GM08714 (cell line): ENCODE data around the gene RYR1.
"Not testable (repeated sequence)": the region's sequence is repeated elsewhere in the genome, so short reads cannot be mapped to it uniquely, and the experiment has no call there.

Experiments used
- H3K4me3 ChIP-seq: fragments of 200-500 bp; sonication (Bioruptor generic); 2 replicates; pipeline ENCODE4 v1.5.1; 2014; ENCODE audit warnings: mild to moderate bottlenecking, low read length, inconsistent platforms
- ZNF274 ChIP-seq: IDR thresholded peaks from 2 replicates; pipeline ENCODE4 v1.6.1; 2012; ENCODE audit warnings: mild to moderate bottlenecking, low read depth, low read length

Gene RYR1

DNA sequence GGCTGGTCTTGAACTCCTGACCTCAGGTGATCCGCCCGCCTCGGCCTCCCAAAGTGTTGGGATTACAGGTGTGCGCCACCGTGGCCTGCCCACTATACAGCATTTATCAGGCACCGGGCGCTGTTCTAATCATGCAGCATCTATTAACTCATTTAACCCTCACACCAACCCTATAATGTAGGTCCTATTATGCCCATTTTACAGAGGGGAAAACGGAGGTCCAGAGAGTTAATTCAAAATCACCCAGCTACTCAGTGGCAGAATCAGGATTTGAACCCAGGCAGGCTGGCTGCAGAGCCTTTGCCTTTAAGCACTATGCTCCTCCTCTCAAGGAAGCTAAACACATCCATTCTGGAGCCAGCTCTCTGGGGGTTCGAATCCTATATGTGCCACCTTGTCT, 130.0 kb downstream of the RYR1 start:
- TF ChIP-seq ZNF274, result no peak

DNA sequence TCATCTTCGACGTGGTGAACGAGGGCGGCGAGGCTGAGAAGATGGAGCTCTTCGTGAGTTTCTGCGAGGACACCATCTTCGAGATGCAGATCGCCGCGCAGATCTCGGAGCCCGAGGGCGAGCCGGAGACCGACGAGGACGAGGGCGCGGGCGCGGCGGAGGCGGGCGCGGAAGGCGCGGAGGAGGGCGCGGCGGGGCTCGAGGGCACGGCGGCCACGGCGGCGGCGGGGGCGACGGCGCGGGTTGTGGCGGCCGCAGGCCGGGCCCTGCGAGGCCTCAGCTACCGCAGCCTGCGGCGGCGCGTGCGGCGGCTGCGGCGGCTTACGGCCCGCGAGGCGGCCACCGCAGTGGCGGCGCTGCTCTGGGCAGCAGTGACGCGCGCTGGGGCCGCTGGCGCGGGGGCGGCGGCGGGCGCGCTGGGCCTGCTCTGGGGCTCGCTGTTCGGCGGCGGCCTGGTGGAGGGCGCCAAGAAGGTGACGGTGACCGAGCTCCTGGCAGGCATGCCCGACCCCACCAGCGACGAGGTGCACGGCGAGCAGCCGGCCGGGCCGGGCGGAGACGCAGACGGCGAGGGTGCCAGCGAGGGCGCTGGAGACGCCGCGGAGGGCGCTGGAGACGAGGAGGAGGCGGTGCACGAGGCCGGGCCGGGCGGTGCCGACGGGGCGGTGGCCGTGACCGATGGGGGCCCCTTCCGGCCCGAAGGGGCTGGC, 131.6 kb downstream of the RYR1 start:
- H3K4me3 ChIP-seq, result no peak overlapping the region
- TF ChIP-seq ZNF274, result no peak

More for the DNA sequence above, 130.0 kb downstream of the RYR1 start:
- H3K4me3 ChIP-seq, result no peak overlapping the region

DNA sequence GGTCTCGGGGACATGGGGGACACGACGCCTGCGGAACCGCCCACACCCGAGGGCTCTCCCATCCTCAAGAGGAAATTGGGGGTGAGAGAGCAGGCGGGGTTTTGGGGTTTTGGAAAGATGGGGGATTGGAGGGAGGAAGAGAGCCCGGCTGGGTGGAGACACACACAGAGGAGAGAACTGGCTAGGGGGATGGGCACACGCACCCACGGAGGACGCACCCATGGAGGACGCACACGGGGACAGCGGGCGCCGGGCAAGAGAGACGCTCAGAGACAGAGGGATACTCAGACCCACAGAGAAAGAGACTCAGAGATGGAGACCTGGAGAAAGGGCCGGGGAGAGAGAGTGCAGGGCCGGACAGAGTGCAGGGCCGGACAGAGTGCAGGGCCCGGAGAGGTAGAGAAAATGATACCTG, 132.2 kb downstream of the RYR1 start:
- no peak overlapping the region for H3K4me3 ChIP-seq
- no peak for TF ChIP-seq ZNF274

DNA sequence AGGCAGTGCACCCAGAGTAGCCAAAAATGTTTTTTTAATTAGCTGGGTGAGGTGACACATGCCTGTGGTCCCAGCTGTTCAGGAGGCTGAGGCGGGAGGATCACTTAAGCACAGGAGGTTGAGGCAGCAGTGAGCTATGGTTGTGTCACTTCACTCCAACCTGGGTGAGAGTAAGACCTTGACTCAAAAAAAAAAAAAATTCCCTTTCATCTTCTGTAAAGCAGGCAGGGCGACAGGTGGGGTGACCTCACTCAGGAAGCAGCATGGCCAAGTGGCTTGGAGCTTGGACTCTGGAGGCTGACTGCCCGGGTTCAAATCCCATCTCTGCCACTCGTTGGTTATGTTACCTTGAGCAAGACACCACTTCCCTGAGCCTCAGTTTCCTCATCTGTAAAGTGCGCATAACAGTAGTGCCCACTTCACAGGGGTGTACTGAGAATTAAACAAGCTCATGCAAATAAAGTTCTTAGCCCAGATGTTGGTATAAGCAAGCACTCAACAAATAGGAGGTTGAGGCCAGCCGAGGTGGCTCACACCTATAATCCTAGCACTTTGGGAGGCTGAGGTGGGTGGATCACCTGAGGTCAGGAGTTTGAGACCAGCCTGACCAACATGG, 136.0 kb downstream of the RYR1 start:
- no peak overlapping the region for H3K4me3 ChIP-seq
- no peak for TF ChIP-seq ZNF274

DNA sequence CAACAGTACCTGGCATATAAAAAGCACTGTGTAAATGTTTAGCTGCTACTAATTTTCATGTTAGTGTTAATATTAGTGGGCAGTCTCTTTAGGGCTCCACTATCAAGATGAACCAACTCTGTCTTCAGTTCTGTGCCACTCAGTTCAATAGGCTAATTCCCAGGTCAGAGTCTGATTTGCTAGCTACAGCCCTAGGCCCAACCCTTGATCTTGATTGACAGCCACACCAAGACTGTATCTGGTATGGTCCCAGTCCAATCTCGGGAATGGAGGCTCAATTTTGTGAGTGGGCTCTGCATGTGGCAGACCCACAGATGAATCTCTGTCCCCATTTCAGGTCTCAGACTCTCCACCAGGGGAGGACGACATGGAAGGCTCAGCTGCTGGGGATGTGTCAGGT, 138.2 kb downstream of the RYR1 start:
- TF ChIP-seq ZNF274, result no peak
- H3K4me3 ChIP-seq, result no peak overlapping the region

DNA sequence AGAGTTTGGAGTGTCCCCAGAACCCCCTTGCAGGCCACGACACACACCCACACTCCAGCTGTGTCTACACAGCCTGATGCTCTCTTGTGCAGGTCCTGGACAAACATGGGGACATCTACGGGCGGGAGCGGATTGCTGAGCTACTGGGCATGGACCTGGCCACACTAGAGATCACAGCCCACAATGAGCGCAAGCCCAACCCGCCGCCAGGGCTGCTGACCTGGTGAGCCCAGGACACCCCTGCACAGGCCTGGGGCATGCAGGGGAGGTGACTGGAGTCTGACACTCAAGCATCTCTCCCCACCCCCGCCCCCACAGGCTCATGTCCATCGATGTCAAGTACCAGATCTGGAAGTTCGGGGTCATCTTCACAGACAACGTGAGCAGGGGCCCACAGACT, 144.3 kb downstream of the RYR1 start:
- no peak overlapping the region for H3K4me3 ChIP-seq
- TF ChIP-seq ZNF274, result no peak

DNA sequence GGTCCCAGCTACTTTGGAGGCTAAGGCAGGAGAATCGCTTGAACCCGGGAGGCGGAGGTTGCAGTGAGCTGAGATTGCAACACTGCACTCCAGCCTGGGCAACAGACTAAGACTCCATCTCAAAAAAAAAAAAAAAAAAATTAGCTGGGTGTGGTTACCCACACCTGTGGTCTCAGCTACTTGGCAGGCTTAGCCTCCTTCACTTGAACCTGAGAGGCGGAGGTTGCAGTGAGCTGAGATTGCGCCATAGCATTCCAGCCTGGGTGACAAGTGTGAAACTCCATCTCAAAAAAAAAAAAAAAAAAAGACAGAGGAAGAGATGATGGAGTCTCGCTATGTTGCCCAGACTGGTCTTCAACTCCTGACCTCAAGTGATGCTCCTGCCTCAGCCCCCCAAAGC, 145.8 kb downstream of the RYR1 start:
- not testable (repeated sequence) for H3K4me3 ChIP-seq

DNA sequence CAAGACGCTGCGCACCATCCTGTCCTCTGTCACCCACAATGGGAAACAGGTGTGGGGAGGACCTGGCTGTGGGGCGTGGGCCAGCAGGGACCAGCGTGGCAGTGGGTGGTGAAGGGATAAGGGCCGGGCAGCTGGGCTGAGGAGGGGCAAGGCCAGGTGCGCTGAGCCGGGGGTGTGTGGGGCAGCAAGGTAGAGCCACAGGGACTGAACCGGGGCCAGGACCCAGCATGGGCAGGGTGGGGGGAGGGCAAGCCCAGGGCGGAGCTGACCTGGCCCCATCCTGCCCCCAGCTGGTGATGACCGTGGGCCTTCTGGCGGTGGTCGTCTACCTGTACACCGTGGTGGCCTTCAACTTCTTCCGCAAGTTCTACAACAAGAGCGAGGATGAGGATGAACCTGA, 146.6 kb downstream of the RYR1 start:
- TF ChIP-seq ZNF274, result no peak
- H3K4me3 ChIP-seq, result no peak overlapping the region

DNA sequence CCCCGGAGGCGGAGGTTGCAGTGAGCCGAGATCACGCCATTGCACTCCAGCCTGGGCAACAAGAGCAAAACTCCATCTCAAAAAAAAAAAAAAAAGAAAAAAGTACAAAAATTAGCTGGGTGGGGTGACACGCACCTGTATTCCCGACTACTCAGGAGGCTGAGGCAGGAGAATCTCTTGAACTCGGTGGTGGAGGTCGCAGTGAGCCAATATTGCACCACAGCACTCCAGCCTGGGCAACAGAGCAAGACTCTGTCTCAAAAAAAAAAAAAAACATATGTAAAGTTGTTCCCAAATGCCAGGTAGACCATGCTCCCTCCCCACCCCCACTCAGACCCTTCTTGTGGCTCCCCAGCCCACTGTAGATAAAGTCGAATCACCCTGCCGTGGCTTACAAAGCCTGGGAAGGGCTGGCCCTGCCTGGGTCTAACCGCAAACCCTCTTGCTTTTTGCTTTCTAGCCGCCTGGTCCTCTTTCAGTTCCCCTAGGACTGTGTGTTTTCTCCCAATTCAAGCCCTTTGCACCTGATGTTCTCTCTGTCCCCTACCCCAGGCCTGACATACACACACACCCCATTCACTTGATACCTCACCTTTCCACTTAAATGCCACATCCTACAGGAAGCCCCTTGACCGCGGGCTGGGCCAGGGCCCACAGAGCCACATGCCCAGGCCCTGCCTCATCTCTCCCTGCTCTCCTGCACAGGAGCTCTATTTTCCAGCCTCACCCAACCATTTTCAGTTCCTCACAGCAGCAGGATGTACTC, 149.9 kb downstream of the RYR1 start:
- no peak overlapping the region for H3K4me3 ChIP-seq
- TF ChIP-seq ZNF274, result no peak

DNA sequence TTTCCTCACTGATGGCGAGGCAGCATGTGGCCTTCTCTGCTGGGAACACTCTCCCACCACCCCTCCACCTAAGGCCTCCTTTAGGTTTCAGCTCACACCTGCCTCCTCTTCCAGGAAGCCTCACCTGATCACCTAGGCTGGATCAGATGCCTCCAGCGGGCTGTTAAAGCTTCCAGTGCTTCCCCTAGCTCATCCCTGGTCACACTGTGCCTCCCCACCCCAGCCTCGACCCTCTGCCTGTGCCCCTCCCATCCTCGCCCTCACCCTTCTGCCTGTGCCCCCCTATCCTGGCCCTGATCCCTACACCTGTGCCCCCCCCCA, 150.5 kb downstream of the RYR1 start:
- H3K4me3 ChIP-seq, result no peak overlapping the region
- no peak for TF ChIP-seq ZNF274

DNA sequence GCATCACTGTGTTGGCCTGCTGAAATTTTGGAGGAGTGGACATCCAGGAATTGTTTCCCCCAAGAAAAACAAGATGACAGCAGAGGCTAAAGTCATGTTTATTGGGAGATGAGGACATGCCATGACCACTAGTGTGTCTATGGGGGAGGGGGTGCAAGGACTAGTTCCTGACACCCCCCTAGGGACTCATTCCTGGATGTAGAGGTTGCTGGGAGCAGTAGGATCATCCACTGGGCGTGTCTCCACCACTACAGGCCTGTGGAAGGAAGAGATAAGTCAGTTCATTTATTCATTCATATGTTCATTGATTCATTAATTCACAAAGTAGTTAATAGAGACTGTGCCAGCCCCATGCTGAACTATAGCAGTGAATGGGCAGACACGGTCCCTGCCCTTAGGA, 154.1 kb downstream of the RYR1 start:
- no peak for TF ChIP-seq ZNF274
- H3K4me3 ChIP-seq, result no peak overlapping the region

DNA sequence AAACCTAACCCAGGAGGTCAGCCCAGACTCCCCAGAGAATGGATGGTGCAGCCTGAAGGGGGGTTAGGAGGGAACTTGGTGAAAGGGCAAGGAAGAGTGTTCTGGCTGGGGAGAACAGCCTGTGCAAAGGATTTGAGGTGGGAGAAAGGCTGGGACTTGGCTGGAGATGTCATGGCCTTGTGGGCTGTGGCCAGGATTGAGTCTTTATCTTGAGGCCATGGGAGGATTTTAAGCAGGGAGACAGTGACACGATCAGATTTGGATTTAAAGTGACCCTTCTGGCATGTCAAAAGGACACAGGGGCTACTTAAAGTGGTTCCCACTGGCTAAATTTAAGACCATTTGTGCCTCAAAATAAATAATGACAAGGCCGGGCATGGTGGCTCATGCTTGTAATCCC, 154.6 kb downstream of the RYR1 start:
- TF ChIP-seq ZNF274, result no peak

DNA sequence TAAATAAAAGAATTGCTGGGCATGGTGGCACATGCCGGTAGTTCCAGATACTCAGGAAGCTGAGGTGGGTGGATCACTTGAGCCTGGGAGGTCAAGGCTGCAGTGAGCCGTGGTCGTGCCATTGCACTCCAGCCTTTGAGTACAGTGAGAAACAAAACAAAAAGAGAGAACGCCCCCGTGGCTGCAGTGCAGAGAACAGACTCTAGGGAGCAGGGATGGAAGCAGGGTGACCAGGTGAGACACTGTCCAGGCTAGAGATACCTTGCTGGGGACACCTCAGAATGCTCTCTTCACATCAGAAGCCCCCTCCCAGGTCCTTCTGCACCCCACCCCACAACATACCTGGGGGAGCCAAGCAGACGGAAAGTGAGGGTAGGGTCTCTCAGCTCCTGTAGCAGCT, 159.4 kb downstream of the RYR1 start:
- no peak overlapping the region for H3K4me3 ChIP-seq
- no peak for TF ChIP-seq ZNF274

More for the DNA sequence above, 154.6 kb downstream of the RYR1 start:
- no peak overlapping the region for H3K4me3 ChIP-seq

DNA sequence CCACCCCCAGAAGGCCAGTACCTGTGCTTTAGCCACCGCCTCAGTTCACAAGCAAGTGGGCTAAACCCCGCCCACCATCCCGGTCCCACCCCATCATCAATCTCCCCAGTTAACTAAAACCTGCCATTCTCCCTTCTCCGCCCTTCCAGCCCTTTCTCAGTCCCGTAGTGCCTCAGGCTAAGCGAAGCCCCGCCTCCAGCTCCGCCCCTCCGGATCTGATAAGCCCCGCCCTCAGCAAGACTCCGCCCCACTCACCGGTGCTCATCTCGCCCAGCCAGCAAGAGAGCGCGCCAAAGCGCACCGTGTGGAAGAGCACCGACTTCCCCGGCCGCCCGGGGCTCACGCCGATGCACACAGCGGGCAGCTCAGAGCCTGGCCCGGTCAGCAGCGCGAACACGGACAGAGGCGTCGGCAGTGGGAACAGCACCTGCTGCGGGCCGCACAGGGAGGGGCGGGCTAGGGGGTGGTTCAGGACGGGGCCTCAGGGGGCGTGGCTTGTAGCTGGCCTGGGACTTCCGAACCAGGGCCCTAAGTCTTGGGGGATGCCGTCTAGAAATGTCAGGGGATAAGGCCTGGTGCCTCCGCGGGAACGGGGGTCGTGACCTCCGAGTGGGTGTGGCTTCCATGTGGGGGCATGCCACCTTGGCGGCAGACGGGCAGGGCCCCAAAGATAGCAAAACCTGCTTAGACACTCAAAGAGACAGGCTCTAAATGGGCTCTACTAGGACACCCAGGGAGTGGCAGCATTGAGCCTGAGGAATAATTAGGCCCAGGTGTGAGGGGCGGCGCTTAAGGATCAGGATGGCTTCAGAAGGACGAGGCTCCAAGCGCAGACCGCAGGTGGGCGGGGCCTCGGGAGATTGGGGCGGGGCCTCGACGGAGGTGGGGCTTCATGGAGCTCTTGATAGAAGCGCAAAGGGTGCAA, 162.8 kb downstream of the RYR1 start:
- TF ChIP-seq ZNF274, result no peak
- no peak overlapping the region for H3K4me3 ChIP-seq
